Testis (tissue), 2 donors: ENCODE measurements around the gene CCHCR1.

ENCODE experiments used
- CTCF ChIP-seq, 3 experiments: fragments of 450-650 bp in 2 of 3; fragments of 200-600 bp in 1 of 3; sonication (generic) in 1 of 3; IDR thresholded peaks; one replicate each; pipeline ENCODE4 v1.5.1; 2016 to 2019; ENCODE audit warnings: antibody characterized with exemption in 3 of 3, mild to moderate bottlenecking in 2 of 3, moderate library complexity in 1 of 3
- POLR2A ChIP-seq: fragments of 450-650 bp; IDR thresholded peaks from one replicate; pipeline ENCODE4 v1.6.1; 2017; ENCODE audit warnings: antibody characterized with exemption, mild to moderate bottlenecking, moderate library complexity

GRCh38 chr6:31162463-31163165, 5.0 kb upstream of the CCHCR1 start:
- TF ChIP-seq CTCF (IDR thresholded peaks at IDR 0.05) (no peak), POLR2A (no peak)
